ENCODE measurements around the gene KIAA1614. TPM values are rescaled to one million over a fixed set of nuclear protein-coding genes. Genes with fewer than 3 reads are reported as not detected.
"Not testable (repeated sequence)": the region's sequence is repeated elsewhere in the genome, so short reads cannot be mapped to it uniquely, and the experiment has no call there.

Gene KIAA1614
- total RNA-seq, 1 donor from 2014 or later, result 13.0 TPM

DNA sequence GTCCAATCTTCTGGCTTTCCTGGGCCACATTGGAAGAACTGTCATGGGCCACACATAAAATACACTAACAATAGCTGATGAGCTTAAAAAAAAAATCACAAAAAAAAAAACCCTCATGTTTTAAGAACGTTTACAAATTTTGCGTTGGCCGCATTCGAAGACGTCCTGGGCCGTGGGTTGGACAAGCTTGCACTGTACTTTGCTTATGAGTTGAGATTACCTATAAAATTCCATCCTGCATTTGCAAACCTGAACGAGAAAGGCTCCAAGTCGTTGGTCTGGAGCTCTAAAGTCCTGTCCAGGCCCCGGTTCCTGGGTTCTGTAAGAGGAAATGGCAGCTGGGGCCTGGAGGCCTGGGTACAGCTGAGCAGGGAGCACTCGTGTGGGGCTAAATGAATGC is 51.4 kb downstream of the KIAA1614 start:
- no peak overlapping the region for H3K27ac ChIP-seq
- intact Hi-C loops (cut with DNase I), result no loop called here
- no peaks in the 10 kb centered on the region for H3K9me3 ChIP-seq
- TF ChIP-seq POLR2AphosphoS5 (IDR thresholded peaks at IDR 0.05; ENCODE audit: insufficient read depth in 1 of 2, low read depth in 1 of 2) (no peak), POLR2A (IDR thresholded peaks at IDR 0.05) (no peak), CTCF (IDR thresholded peaks at IDR 0.05) (no peak)
- H3K4me3 ChIP-seq, result no peak overlapping the region
- no peak for DNase-seq (ENCODE audit: extremely low spot score in 2 of 2)
- H3K4me1 ChIP-seq, result peaks cover 7% of the 10 kb centered on the region
- H3K27me3 ChIP-seq, result no peaks in the 10 kb centered on the region
- no peaks in the 10 kb centered on the region for H3K36me3 ChIP-seq

- H3K4me1 ChIP-seq, result peaks cover 7% of the 10 kb centered on the region
- H3K9me3 ChIP-seq, result no peaks in the 10 kb centered on the region
- intact Hi-C loops (cut with DNase I), result no loop called here
- DNase-seq (ENCODE audit: extremely low spot score in 2 of 2), result no peak
- TF ChIP-seq POLR2A (IDR thresholded peaks at IDR 0.05), result no peak
- TF ChIP-seq POLR2AphosphoS5 (IDR thresholded peaks at IDR 0.05; ENCODE audit: insufficient read depth in 1 of 2, low read depth in 1 of 2), result no peak
- TF ChIP-seq CTCF (IDR thresholded peaks at IDR 0.05), result no peak
- H3K27me3 ChIP-seq, result no peaks in the 10 kb centered on the region
- no peaks in the 10 kb centered on the region for H3K36me3 ChIP-seq
- no peak overlapping the region for H3K27ac ChIP-seq
- no peak overlapping the region for H3K4me3 ChIP-seq
Measured at GRCh38 chr1:180964595-180964994, 51.9 kb downstream of the KIAA1614 start.

DNA sequence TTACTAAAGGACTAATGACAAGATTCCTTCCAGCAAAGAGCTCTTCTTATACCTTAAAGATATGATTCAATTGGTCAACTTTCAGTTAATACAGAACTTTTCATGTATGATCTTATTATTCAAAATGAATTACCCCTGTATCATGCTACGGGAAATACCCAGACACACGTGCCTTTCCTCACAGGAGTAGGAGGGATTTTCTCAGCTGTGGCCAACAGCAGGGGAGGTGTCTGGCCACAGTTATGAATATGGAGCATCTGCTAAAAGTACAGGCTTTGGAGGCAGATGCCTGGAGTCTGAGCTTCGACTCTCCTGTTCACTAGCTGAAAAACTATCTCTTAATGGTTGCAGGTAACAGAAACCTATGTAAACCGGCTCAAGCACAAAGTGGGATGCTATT is 53.6 kb downstream of the KIAA1614 start:
- H3K36me3 ChIP-seq, result peaks cover 0 to 11% of the 10 kb centered on the region in 2 donors
- no peak for DNase-seq (ENCODE audit: extremely low spot score in 2 of 2)
- no peaks in the 10 kb centered on the region for H3K27me3 ChIP-seq
- TF ChIP-seq POLR2AphosphoS5 (IDR thresholded peaks at IDR 0.05; ENCODE audit: insufficient read depth in 1 of 2, low read depth in 1 of 2) (no peak), POLR2A (IDR thresholded peaks at IDR 0.05) (no peak), CTCF (IDR thresholded peaks at IDR 0.05) (no peak)
- no peak overlapping the region for H3K27ac ChIP-seq
- intact Hi-C loops (cut with DNase I), result no loop called here
- H3K9me3 ChIP-seq, result no peaks in the 10 kb centered on the region
- no peak overlapping the region for H3K4me3 ChIP-seq
- H3K4me1 ChIP-seq, result peaks cover 7% of the 10 kb centered on the region

GRCh38 chr1:180966744-180967536 is 54.2 kb downstream of the KIAA1614 start:
- Histone ChIP-seq H3K27me3 (no peaks in the 10 kb centered on the region), H3K27ac (no peak overlapping the region), H3K9me3 (no peaks in the 10 kb centered on the region), H3K4me3 (no peak overlapping the region), H3K4me1 (peaks cover 2% of the 10 kb centered on the region), H3K36me3 (peaks cover 0 to 11% of the 10 kb centered on the region in 2 donors)
- DNase-seq (ENCODE audit: extremely low spot score in 2 of 2), result no peak
- intact Hi-C loops (cut with DNase I), result no loop called here
- no peak for TF ChIP-seq CTCF (IDR thresholded peaks at IDR 0.05)
- TF ChIP-seq POLR2A (IDR thresholded peaks at IDR 0.05), result no peak
- no peak for TF ChIP-seq POLR2AphosphoS5 (IDR thresholded peaks at IDR 0.05; ENCODE audit: insufficient read depth in 1 of 2, low read depth in 1 of 2)

- no peak overlapping the region for H3K27ac ChIP-seq
- intact Hi-C loops (cut with DNase I), result no loop called here
- no peak for TF ChIP-seq CTCF (IDR thresholded peaks at IDR 0.05)
- TF ChIP-seq POLR2A (IDR thresholded peaks at IDR 0.05), result no peak
- no peak for TF ChIP-seq POLR2AphosphoS5 (IDR thresholded peaks at IDR 0.05; ENCODE audit: insufficient read depth in 1 of 2, low read depth in 1 of 2)
- H3K4me3 ChIP-seq, result no peak overlapping the region
- no peaks in the 10 kb centered on the region for H3K9me3 ChIP-seq
- peaks cover 0 to 14% of the 10 kb centered on the region in 2 donors for H3K36me3 ChIP-seq
- H3K4me1 ChIP-seq, result no peaks in the 10 kb centered on the region
- H3K27me3 ChIP-seq, result no peaks in the 10 kb centered on the region
- no peak for DNase-seq (ENCODE audit: extremely low spot score in 2 of 2)
Measured at GRCh38 chr1:180967558-180967957, 54.9 kb downstream of the KIAA1614 start.

GRCh38 chr1:180968834-180969233 is 56.1 kb downstream of the KIAA1614 start:
- DNase-seq (ENCODE audit: extremely low spot score in 2 of 2); H3K4me3 ChIP-seq; H3K4me1 ChIP-seq; intact Hi-C loops (cut with DNase I); H3K9me3 ChIP-seq; H3K27me3 ChIP-seq; H3K27ac ChIP-seq: not testable (repeated sequence)
- H3K36me3 ChIP-seq, result peaks cover 0 to 14% of the 10 kb centered on the region in 2 donors

Measured in vagina (tissue), 2 donors.